Measurements from ENCODE around the gene SGK1. TPM values are rescaled to one million over a fixed set of nuclear protein-coding genes. Genes with fewer than 3 reads are reported as not detected.
"Not testable (repeated sequence)": the region's sequence is repeated elsewhere in the genome, so short reads cannot be mapped to it uniquely, and the experiment has no call there.

The SGK1 gene
- total RNA-seq, 4 donors from 2014 or later, result 95.1 to 919 (median 248) TPM

DNA sequence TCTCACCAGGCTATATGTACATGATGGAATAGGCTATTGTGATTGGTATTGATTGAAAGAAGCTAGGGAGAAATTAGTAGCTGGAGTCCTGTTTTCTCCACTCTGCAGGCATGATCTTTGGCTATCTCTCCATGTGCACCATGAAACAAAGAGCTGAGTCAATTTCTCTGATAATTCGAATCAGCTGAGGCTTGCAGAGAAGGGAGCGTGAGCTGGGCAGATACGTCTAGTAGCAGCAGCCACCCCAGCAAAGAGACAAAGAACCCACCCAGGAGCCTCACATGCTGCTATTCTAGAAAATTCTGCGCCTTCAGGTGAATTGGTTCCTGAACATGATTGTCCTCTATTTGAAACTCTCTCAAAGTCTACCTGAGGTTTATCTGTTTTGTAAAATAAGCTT, 6.9 kb upstream of the SGK1 start:
- intact Hi-C loops (cut with DNase I; ENCODE audit: low total_unique reads), result no loop called here
- WGBS, 2 donors, result 85 to 96% methylated on average over 4 of the region's 4 CpGs
- DNase-seq (ENCODE audit: low spot score in 2 of 2), result no peak
- no peak overlapping the region for H3K4me3 ChIP-seq (ENCODE audit: low read depth, poor library complexity, severe bottlenecking)
- TF ChIP-seq, protein P1, sequence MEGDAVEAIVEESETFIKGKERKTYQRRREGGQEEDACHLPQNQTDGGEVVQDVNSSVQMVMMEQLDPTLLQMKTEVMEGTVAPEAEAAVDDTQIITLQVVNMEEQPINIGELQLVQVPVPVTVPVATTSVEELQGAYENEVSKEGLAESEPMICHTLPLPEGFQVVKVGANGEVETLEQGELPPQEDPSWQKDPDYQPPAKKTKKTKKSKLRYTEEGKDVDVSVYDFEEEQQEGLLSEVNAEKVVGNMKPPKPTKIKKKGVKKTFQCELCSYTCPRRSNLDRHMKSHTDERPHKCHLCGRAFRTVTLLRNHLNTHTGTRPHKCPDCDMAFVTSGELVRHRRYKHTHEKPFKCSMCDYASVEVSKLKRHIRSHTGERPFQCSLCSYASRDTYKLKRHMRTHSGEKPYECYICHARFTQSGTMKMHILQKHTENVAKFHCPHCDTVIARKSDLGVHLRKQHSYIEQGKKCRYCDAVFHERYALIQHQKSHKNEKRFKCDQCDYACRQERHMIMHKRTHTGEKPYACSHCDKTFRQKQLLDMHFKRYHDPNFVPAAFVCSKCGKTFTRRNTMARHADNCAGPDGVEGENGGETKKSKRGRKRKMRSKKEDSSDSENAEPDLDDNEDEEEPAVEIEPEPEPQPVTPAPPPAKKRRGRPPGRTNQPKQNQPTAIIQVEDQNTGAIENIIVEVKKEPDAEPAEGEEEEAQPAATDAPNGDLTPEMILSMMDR (IDR thresholded peaks at IDR 0.05), result no peak
- no peak for TF ChIP-seq POLR2A (IDR thresholded peaks at IDR 0.05)

DNA sequence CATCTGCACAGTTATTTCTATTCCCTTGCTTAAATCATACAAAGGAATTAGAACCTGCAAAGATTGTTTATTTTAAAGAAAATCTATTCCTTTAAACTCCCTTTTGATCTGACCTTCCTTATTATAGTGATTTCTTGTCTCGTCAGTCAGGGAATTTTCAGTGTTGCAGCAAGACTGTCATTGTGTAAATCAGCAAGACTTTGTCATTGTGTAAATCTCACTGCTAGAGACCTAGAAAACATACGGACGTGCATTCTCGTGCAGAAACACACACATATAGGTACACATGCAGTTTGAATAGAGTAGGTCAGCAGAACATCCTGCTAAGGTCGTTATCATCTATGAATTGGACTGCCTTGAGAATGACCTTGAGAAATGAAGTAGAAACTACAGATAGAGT, 6.2 kb upstream of the SGK1 start:
- WGBS, 2 donors, result 68 to 73% methylated on average over 5 of the region's 5 CpGs
- intact Hi-C loops (cut with DNase I; ENCODE audit: low total_unique reads), result no loop called here
- DNase-seq (ENCODE audit: low spot score in 2 of 2), result no peak
- H3K4me3 ChIP-seq (ENCODE audit: low read depth, poor library complexity, severe bottlenecking), result no peak overlapping the region
- TF ChIP-seq, protein P1 (IDR thresholded peaks at IDR 0.05), result no peak
- no peak for TF ChIP-seq POLR2A (IDR thresholded peaks at IDR 0.05)

DNA sequence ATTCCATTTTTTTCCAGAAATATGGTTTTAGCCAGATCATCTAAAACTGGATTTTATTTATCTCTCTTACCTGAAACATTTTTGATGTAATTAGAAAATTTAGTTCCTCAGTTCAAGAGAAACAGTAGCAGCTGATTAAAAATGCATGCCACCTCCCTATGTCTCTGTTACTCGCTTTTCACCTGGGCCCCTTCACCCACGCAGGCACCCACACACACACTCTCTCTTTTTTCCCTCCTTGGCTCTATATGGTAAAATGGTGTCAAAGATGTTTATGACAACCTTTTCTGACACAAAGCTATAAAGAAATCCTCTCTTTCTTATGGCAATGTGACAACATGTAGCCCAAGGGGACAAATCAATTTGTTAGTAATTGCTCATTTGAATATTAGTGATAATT, 5.8 kb upstream of the SGK1 start:
- TF ChIP-seq, protein P1 (IDR thresholded peaks at IDR 0.05), result no peak
- TF ChIP-seq POLR2A (IDR thresholded peaks at IDR 0.05), result no peak
- intact Hi-C loops (cut with DNase I; ENCODE audit: low total_unique reads), result no loop called here
- no peak for DNase-seq (ENCODE audit: low spot score in 2 of 2)
- H3K4me3 ChIP-seq (ENCODE audit: low read depth, poor library complexity, severe bottlenecking), result no peak overlapping the region
- 84 to 88% methylated on average over 2 of the region's 2 CpGs for WGBS, 2 donors

DNA sequence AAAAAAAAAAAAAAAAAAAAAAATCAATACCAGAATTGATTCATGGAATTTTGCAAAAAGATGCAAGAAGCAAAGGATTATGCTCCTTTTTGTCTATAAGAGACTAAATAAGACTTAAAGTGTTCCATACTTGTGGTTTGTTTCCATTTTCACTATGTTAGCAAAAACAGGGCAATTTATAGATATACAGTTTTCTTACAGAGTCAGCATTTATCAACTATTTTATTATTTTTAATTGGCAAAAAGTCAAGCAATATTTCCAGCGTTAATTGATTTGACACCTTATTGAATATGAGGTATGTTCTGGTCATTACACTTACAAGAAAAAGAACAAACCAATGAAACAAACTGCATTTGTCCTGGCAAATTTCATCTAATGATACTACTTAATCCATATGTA, 5.4 kb upstream of the SGK1 start:
- no peak overlapping the region for H3K4me3 ChIP-seq (ENCODE audit: low read depth, poor library complexity, severe bottlenecking)
- no peak for TF ChIP-seq POLR2A (IDR thresholded peaks at IDR 0.05)
- TF ChIP-seq, protein P1 (IDR thresholded peaks at IDR 0.05), result no peak
- DNase-seq (ENCODE audit: low spot score in 2 of 2), result no peak
- 86 to 92% methylated on average over 1 of the region's 1 CpG for WGBS, 2 donors
- intact Hi-C loops (cut with DNase I; ENCODE audit: low total_unique reads), result no loop called here

DNA sequence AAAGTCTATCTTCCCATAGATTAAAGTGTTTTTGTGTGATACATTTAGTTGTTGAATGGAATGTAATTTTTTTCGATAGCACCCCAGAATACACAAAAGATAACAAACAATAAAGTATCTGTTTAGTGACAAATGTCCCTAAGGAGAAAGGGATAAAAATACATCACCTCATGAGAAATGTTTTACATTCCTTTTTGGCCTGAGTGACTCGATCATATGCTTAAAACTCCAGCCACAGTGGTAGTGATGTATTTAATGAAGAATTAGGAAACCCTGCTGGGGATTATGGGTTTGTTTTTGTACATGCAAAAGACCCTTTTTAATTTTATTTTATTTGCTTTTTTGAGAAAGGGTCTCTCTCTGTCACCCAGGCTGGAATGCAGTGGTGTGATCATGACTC, 4.3 kb upstream of the SGK1 start:
- no peak overlapping the region for H3K4me3 ChIP-seq (ENCODE audit: low read depth, poor library complexity, severe bottlenecking)
- DNase-seq (ENCODE audit: low spot score in 2 of 2), result no peak
- intact Hi-C loops (cut with DNase I; ENCODE audit: low total_unique reads), result no loop called here
- no peak for TF ChIP-seq POLR2A (IDR thresholded peaks at IDR 0.05)
- TF ChIP-seq, protein P1 (IDR thresholded peaks at IDR 0.05), result no peak
- WGBS, 2 donors, result 81 to 88% methylated on average over 2 of the region's 2 CpGs

DNA sequence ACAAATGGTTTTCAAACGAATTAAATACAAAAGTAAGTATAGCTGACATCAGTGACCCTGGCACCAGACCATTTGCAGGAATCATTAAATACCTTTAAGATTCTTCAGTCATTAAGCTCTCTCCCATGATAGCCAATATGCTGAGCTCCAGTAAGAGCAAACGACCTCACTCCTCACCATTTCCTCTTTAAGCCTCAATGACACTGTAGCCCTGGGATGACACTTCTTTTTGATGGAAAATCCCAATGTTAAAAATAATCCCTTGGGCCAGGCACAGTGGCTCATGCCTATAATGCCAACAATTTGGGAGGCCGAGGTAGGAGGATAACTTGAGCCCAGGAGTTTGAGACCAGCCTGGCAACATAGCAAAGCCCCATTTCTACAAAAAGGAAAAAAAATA, 3.3 kb upstream of the SGK1 start:
- 86 to 87% methylated on average over 3 of the region's 3 CpGs for WGBS, 2 donors
- no peak for TF ChIP-seq POLR2A (IDR thresholded peaks at IDR 0.05)
- TF ChIP-seq, protein P1 (IDR thresholded peaks at IDR 0.05), result no peak
- intact Hi-C loops (cut with DNase I; ENCODE audit: low total_unique reads), result no loop called here
- no peak for DNase-seq (ENCODE audit: low spot score in 2 of 2)
- no peak overlapping the region for H3K4me3 ChIP-seq (ENCODE audit: low read depth, poor library complexity, severe bottlenecking)

DNA sequence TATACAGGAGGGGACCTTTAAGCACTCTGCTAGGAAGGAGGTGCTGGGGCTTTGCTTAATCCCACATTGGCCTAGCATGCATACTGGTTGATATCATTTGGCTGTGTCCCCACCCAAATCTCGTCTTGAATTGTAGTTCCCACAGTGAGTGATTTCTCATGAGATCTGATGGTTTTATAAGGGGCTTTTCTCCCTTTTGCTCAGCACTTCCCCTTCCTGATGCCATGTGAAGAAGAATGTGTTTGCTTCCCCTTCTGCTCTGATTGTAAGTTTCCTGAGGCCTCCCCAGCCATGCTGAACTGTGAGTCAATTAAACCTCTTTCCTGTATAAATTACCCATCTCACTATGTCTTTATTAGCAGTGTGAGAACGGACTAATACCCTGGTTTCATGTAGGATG, 1.8 kb upstream of the SGK1 start:
- DNase-seq (ENCODE audit: low spot score in 2 of 2); intact Hi-C loops (cut with DNase I; ENCODE audit: low total_unique reads); H3K4me3 ChIP-seq (ENCODE audit: low read depth, poor library complexity, severe bottlenecking): not testable (repeated sequence)
- WGBS, 2 donors, result 80 to 89% methylated on average over 2 of the region's 2 CpGs
